ENCODE data around the gene B3GNT5. TPM values are rescaled to one million over a fixed set of nuclear protein-coding genes. Genes with fewer than 3 reads are reported as not detected.
A peak's percentile ranks its signal among the peaks of the same experiment; 100 is the strongest.

B3GNT5 gene
- total RNA-seq, 2 donors from 2014 or later: 12.4 to 56.4 TPM

DNA sequence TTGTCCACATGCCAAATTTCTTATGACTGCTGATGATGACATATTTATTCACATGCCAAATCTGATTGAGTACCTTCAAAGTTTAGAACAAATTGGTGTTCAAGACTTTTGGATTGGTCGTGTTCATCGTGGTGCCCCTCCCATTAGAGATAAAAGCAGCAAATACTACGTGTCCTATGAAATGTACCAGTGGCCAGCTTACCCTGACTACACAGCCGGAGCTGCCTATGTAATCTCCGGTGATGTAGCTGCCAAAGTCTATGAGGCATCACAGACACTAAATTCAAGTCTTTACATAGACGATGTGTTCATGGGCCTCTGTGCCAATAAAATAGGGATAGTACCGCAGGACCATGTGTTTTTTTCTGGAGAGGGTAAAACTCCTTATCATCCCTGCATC is 17.3 kb downstream of the B3GNT5 start:
- DNase-seq (ENCODE audit: low spot score in 2 of 2): no peak
- Mint-ChIP-seq H3K36me3 (peaks cover 17 to 30% of the 10 kb centered on the region in 2 donors), H3K9me3 (no peaks in the 10 kb centered on the region), H3K27ac (no peak overlapping the region)
- no peak for ATAC-seq

DNA sequence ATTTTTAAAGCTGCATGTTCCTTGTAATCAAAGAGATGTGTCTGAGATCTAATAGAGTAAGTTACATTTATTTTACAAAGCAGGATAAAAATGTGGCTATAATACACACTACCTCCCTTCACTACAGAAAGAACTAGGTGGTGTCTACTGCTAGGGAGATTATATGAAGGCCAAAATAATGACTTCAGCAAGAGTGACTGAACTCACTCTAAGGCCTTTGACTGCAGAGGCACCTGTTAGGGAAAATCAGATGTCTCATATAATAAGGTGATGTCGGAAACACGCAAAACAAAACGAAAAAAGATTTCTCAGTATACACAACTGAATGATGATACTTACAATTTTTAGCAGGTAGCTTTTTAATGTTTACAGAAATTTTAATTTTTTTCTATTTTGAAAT is 19.1 kb downstream of the B3GNT5 start:
- no peak for ATAC-seq
- Mint-ChIP-seq H3K27ac (no peak overlapping the region), H3K36me3 (peaks cover 17 to 25% of the 10 kb centered on the region in 2 donors), H3K9me3 (no peaks in the 10 kb centered on the region)
- DNase-seq (ENCODE audit: low spot score in 2 of 2): no peak

- H3K36me3 Mint-ChIP-seq: peaks cover 14 to 22% of the 10 kb centered on the region in 2 donors
- ATAC-seq (no peak), DNase-seq (ENCODE audit: low spot score in 2 of 2) (no peak)
- H3K27ac Mint-ChIP-seq: no peak overlapping the region
- no peaks in the 10 kb centered on the region for H3K9me3 Mint-ChIP-seq
These were observed 19.7 kb downstream of the B3GNT5 start for GRCh38 chr3:183272791-183273190.

DNA sequence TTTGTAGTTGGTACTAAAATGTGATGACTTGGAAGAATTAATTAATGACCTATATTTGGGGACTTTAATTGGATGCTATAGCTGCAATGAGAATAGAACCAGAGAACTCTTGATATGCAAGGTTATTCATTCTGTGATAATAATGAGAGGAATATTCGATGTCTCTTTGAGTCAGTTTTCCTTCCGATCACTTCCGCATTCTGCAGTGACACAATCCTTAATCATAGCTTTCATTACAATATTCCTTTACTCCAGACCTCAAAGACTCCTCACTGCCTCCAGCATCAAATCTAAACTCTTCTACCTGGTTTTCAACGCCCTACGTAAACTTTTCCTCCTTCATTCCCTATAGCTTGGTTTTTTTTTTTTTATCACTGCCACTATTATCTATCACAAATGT is 21.6 kb downstream of the B3GNT5 start:
- DNase-seq (ENCODE audit: low spot score in 2 of 2) (no peak), ATAC-seq (peak in 1 of 2 donors; percentile 69)
- Mint-ChIP-seq H3K27ac (no peak overlapping the region), H3K9me3 (no peaks in the 10 kb centered on the region), H3K36me3 (peaks cover 6 to 18% of the 10 kb centered on the region in 2 donors)

- DNase-seq (ENCODE audit: low spot score in 2 of 2) (no peak), ATAC-seq (peak; percentile 30 to 60)
- Mint-ChIP-seq H3K9me3 (no peaks in the 10 kb centered on the region), H3K27ac (no peak overlapping the region), H3K36me3 (peaks cover 0 to 10% of the 10 kb centered on the region in 2 donors)
These were observed 22.4 kb downstream of the B3GNT5 start for GRCh38 chr3:183275418-183275817.

- no peak for ATAC-seq
- H3K36me3 Mint-ChIP-seq: peaks cover 0 to 10% of the 10 kb centered on the region in 2 donors
- H3K9me3 Mint-ChIP-seq: no peaks in the 10 kb centered on the region
- no peak for DNase-seq (ENCODE audit: low spot score in 2 of 2)
- H3K27ac Mint-ChIP-seq: no peak overlapping the region
These were observed 22.9 kb downstream of the B3GNT5 start for GRCh38 chr3:183275937-183276336.

DNA sequence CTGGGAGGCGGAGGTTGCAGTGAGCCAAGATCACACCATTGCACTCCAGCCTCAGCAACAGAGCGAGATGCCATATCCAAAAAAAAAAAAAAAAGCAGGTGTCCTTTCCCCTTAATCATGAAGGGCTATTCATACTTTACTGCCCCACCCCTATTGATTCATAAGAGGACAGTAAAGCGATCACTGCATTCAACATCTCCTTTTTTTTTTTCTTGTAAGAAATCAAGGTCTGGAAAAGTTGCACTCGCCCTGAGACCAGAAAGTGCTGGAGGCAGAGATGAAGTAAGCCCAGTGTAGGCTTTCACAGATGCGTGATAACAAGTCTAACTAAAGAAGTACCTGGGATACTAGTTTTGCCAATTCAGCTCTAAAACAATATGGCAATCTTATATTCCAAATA is 24.2 kb downstream of the B3GNT5 start:
- DNase-seq (ENCODE audit: low spot score in 2 of 2) (no peak), ATAC-seq (no peak)
- no peak overlapping the region for H3K27ac Mint-ChIP-seq
- no peaks in the 10 kb centered on the region for H3K9me3 Mint-ChIP-seq
- H3K36me3 Mint-ChIP-seq: peaks cover 0 to 10% of the 10 kb centered on the region in 2 donors

DNA sequence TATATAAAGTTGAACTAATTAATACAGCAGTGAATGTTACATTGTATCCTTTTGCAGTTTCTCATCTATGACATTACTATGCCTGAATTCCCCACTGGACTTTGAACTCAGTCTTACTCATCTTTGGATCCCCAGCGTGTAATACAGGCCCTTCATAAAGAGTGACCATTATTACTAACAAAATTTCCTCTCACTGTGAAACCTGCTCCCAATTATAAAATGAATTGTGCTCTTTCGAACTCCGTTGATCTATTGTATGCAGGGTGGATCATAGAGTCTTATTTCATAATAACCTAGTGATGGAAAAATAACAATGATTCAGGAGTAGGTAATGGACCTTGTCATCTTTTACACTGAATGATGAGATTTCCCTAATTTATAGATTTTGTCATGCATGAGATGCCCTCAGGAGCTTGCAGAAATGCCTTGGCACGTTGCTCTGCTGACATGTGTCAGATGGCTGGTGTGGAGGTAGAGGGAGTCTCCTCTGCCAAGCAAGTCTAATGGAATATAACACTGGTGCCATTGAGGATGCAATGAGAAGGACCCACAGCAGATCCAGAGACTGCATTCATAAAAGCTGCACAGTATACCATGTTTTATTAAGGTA is 25.5 kb downstream of the B3GNT5 start:
- H3K9me3 Mint-ChIP-seq: no peaks in the 10 kb centered on the region
- DNase-seq (ENCODE audit: low spot score in 2 of 2) (no peak), ATAC-seq (peak; percentile 11 to 59)
- H3K36me3 Mint-ChIP-seq: peaks cover 0 to under 1% of the 10 kb centered on the region in 2 donors
- no peak overlapping the region for H3K27ac Mint-ChIP-seq

GRCh38 chr3:183279371-183279770 is 26.3 kb downstream of the B3GNT5 start:
- Mint-ChIP-seq H3K27ac (no peak overlapping the region), H3K36me3 (no peaks in the 10 kb centered on the region), H3K9me3 (no peaks in the 10 kb centered on the region)
- ATAC-seq (no peak), DNase-seq (ENCODE audit: low spot score in 2 of 2) (no peak)

DNA sequence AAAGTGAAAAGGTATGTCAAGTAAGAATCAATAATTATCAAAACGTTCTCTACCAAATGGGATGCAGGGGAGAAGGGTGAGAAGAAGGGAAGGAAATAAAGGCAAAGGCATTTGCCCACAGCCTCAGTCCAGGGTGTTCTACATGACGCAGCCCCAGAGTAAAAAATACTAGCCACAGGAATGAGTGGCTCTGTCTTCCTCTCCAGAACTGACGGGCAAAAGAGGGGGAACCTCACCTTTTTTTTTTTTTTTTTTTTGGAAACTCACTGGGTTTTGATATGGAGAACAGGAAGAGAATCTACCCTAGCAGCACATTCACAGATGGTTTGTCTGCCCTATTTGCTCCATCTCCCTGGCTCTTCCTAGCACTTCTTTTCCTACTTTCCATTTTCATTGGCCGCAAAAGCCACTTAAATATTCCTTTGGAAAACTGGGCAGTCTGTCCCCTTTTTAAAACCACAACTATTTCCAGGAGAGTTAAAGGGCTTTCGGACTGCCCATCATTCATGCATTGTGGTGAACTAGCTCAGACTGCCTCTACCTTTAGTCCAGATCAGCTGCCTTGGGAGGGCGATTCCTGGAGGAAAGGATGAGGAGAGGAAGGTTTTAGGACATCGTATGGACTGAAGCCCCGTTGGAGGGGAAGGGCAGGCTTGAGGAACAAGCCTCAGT is 28.2 kb downstream of the B3GNT5 start:
- ATAC-seq (no peak), DNase-seq (ENCODE audit: low spot score in 2 of 2) (no peak)
- H3K9me3 Mint-ChIP-seq: no peaks in the 10 kb centered on the region
- no peak overlapping the region for H3K27ac Mint-ChIP-seq
- no peaks in the 10 kb centered on the region for H3K36me3 Mint-ChIP-seq

DNA sequence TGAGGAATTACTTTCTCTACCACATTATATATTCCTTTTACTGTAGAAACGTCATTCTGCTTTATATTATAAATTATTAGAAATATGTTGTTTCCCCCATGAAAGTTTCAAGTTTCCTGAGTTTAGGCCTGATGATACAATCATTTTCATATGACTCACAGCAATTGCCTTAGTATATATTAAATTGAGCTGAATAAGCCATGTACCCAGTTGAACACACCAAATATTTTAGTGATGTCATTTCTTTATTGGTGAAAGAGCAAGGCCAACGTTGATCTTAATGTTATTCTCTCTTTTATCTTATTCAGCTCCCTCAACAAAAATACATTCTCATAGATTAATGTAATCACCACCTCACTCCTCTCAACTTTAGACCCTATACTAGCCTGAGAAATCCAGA is 30.8 kb downstream of the B3GNT5 start:
- Mint-ChIP-seq H3K36me3 (no peaks in the 10 kb centered on the region), H3K27ac (peak overlapping the region in 1 of 2 donors; percentile 92), H3K9me3 (no peaks in the 10 kb centered on the region)
- DNase-seq (ENCODE audit: low spot score in 2 of 2) (no peak), ATAC-seq (no peak)

- Mint-ChIP-seq H3K36me3 (no peaks in the 10 kb centered on the region), H3K9me3 (no peaks in the 10 kb centered on the region)
These were observed 31.5 kb downstream of the B3GNT5 start for GRCh38 chr3:183284570-183284969.

GRCh38 chr3:183285318-183285717 is 32.3 kb downstream of the B3GNT5 start:
- no peaks in the 10 kb centered on the region for H3K9me3 Mint-ChIP-seq

More at GRCh38 chr3:183284570-183284969, 31.5 kb downstream of the B3GNT5 start:
- DNase-seq (ENCODE audit: low spot score in 2 of 2) (no peak), ATAC-seq (no peak)
- peak overlapping the region; percentile 88 to 92 for H3K27ac Mint-ChIP-seq

DNA sequence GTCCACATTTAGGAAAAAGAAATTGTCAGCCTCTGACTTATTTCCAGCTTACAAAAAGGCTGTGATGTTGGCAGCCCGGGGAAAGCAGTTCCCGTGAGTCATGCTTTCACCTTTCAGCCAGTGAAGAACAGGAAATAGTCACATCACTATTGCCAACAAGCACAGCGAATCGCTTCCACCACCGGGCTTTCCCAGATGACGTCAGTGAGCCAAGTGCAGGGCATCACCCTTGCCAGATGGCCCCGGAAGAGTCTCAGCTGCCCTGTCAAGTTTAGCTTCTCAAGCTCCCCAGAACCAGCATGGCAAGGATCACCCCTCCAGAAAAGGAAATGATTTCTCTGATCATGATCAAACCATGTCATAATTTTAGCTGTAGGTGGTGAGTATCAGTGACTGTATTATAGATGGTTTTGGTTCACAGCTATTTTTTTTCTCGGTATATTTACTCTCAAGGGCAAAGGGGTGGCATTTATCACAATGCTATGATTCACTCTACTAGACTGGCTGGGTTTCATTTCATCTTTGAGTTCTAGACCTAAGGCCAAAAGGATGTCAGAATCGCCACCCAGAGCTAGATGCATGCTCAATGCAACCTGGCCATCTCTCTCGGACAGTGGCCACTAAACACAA is 32.9 kb downstream of the B3GNT5 start:
- DNase-seq (ENCODE audit: low spot score in 2 of 2): peak; percentile 82 to 96
- peak; percentile 94 for ATAC-seq
- H3K9me3 Mint-ChIP-seq: no peaks in the 10 kb centered on the region
- no peaks in the 10 kb centered on the region for H3K36me3 Mint-ChIP-seq
- peak overlapping the region; percentile 89 to 92 for H3K27ac Mint-ChIP-seq

More at GRCh38 chr3:183285318-183285717, 32.3 kb downstream of the B3GNT5 start:
- no peaks in the 10 kb centered on the region for H3K36me3 Mint-ChIP-seq
- peak overlapping the region; percentile 89 to 92 for H3K27ac Mint-ChIP-seq
- DNase-seq (ENCODE audit: low spot score in 2 of 2): no peak
- no peak for ATAC-seq

- H3K36me3 Mint-ChIP-seq: no peaks in the 10 kb centered on the region
- H3K9me3 Mint-ChIP-seq: no peaks in the 10 kb centered on the region
- ATAC-seq: no peak
- H3K27ac Mint-ChIP-seq: peak overlapping the region in 1 of 2 donors; percentile 92
- no peak for DNase-seq (ENCODE audit: low spot score in 2 of 2)
These were observed 34.4 kb downstream of the B3GNT5 start for GRCh38 chr3:183287301-183287971.

- Mint-ChIP-seq H3K27ac (no peak overlapping the region), H3K9me3 (no peaks in the 10 kb centered on the region), H3K36me3 (no peaks in the 10 kb centered on the region)
- no peak for DNase-seq (ENCODE audit: low spot score in 2 of 2)
- ATAC-seq: no peak
These were observed 35.1 kb downstream of the B3GNT5 start for GRCh38 chr3:183288117-183288516.

DNA sequence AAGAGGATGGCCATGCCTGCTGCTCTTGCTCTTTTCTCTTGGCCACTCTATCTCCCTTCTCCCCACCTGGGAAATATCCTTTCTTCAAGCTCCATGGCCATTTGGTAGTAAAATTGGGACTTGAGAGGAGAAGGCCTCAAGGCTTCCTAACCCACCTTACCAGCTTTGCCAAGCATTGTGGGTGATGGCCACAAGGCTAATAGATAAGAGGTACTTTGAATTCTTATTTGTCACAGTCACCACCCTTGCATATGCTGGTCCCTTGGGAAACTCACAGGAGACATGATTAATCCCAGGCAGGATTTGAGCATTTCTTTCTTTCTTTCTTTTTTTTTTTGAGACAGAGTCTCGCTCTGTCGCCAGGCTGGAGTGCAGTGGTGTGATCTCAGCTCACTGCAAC is 37.2 kb downstream of the B3GNT5 start:
- H3K36me3 Mint-ChIP-seq: peaks cover 0 to 5% of the 10 kb centered on the region in 2 donors
- ATAC-seq (no peak), DNase-seq (ENCODE audit: low spot score in 2 of 2) (no peak)
- H3K9me3 Mint-ChIP-seq: no peaks in the 10 kb centered on the region
- H3K27ac Mint-ChIP-seq: no peak overlapping the region

Data from activated naive CD4-positive, alpha-beta T cell treated with anti-CD3 and anti-CD28 coated beads, Interleukin-2, amount 50 U/mL, for 72 hours (primary cell).